GM12878 (cell line): Measurements from ENCODE around the gene DGKI. TPM values are rescaled to one million over a fixed set of nuclear protein-coding genes. Genes with fewer than 3 reads are reported as not detected.
A peak's percentile ranks its signal among the peaks of the same experiment; 100 is the strongest.

ENCODE experiments used
- ATAC-seq: fragments of 200-7000 bp; cut with Tn5 transposase; 3 replicates; pipeline ENCODE4 v1.9.1; 2020; ENCODE audit warnings: mild to moderate bottlenecking, moderate library complexity
- BruUV-seq: library from RNA; stranded (reverse); fragments of 400-500 nt; replicated peaks from 2 replicates; lab custom pipeline; 2021; lab: Mats Ljungman, UMichigan
- CTCF ChIA-PET: fragments of 300-600 bp; sonication (Branson Sonifier 250); formaldehyde crosslinking; extraction: SDS; loops from one replicate; lab custom pipeline; 2021; ENCODE audit warnings: inconsistent platforms; lab: Yijun Ruan, JAX
- POLR2A ChIA-PET: fragments of 350-600 bp; formaldehyde crosslinking; extraction: SDS; loops from one replicate; lab custom pipeline; 2021; ENCODE audit warnings: inconsistent platforms; lab: Charles Lee
- RAD21 ChIA-PET: fragments of 300-600 bp; sonication (Branson Sonifier 250); formaldehyde crosslinking; loops from one replicate; lab custom pipeline; 2023; ENCODE audit warnings: antibody characterized with exemption; ENCODE audit not compliant: unreplicated experiment; lab: Charles Lee
- SMC1A ChIA-PET: fragments of 300-600 bp; sonication (Branson Sonifier 250); formaldehyde crosslinking; loops from one replicate; lab custom pipeline; 2023; ENCODE audit not compliant: unreplicated experiment, uncharacterized antibody; lab: Charles Lee
- DNase-seq: peaks from one replicate; pipeline ENCODE4 v3.0.0-alpha.2; 2011; ENCODE audit warnings: low read depth, low spot score
- FAIRE-seq: peaks from 3 replicates; lab custom pipeline; 2011; peaks lifted over from hg19 to GRCh38; lab: Jason Lieb, UNC
- H2AFZ ChIP-seq: 2 replicates; pipeline ENCODE4 v1.6.0; 2011; ENCODE audit warnings: low read depth, low read length, control low read depth; ENCODE audit not compliant: control insufficient read depth
- H3K27ac ChIP-seq: 2 replicates; pipeline ENCODE4 v1.5.1; 2011; ENCODE audit warnings: control low read depth; ENCODE audit not compliant: control insufficient read depth, insufficient read depth
- H3K27me3 ChIP-seq, 2 experiments: replicated peaks in 1 of 2; 2 replicates each; pipeline versions ENCODE4 v1.6.0 to v1.6.1; 2011; ENCODE audit warnings: low read length in 1 of 2; ENCODE audit not compliant: control insufficient read depth in 2 of 2, insufficient read depth in 2 of 2
- H3K36me3 ChIP-seq, 2 experiments: 2 replicates each; pipeline ENCODE4 v1.5.1; 2011; ENCODE audit warnings: low read length in 1 of 2; ENCODE audit not compliant: control insufficient read depth in 2 of 2, insufficient read depth in 2 of 2
- H3K4me1 ChIP-seq: 2 replicates; pipeline ENCODE4 v1.6.1; 2011; ENCODE audit warnings: mild to moderate bottlenecking, low read length, moderate library complexity, mixed read lengths; ENCODE audit not compliant: control insufficient read depth, insufficient read depth
- H3K4me2 ChIP-seq: 2 replicates; pipeline ENCODE4 v1.6.0; 2011; ENCODE audit warnings: control low read depth; ENCODE audit not compliant: control insufficient read depth, insufficient read depth
- H3K4me3 ChIP-seq: fragments of 200-600 bp; sonication (generic); 2 replicates; pipeline ENCODE4 v1.5.1; 2016
- H3K79me2 ChIP-seq: 2 replicates; pipeline ENCODE4 v1.6.0; 2011; ENCODE audit warnings: low read length; ENCODE audit not compliant: control insufficient read depth, insufficient read depth
- H3K9ac ChIP-seq: 2 replicates; pipeline ENCODE4 v1.8.0; 2011; ENCODE audit warnings: low read length, control low read depth, mixed read lengths; ENCODE audit not compliant: control insufficient read depth, insufficient read depth
- H3K9me3 ChIP-seq: replicated peaks from 3 replicates; pipeline ENCODE4 v1.5.1; 2011; ENCODE audit warnings: mild to moderate bottlenecking, low read length; ENCODE audit not compliant: control insufficient read depth, insufficient read depth
- H4K20me1 ChIP-seq: 2 replicates; pipeline ENCODE4 v1.6.0; 2011; ENCODE audit not compliant: control insufficient read depth, insufficient read depth
- ASH2L ChIP-seq: fragments of 300-600, 200-600 bp; sonication (generic); IDR thresholded peaks from 2 replicates; pipeline ENCODE4 v1.6.1; 2017; ENCODE audit warnings: low read depth, mild to moderate bottlenecking, borderline replicate concordance
- CBX3 ChIP-seq: fragments of 200-600 bp; sonication (generic); IDR thresholded peaks from 2 replicates; pipeline ENCODE4 v1.6.1; 2016; ENCODE audit warnings: low read depth, borderline replicate concordance
- CREB1 ChIP-seq: IDR thresholded peaks from 2 replicates; pipeline ENCODE4 v1.6.1; 2012; ENCODE audit warnings: low read depth, mild to moderate bottlenecking, inconsistent platforms
- DPF2 ChIP-seq: fragments of 450-650 bp; IDR thresholded peaks from 2 replicates; pipeline ENCODE4 v1.6.1; 2017; ENCODE audit warnings: mild to moderate bottlenecking
- IRF4 ChIP-seq: IDR thresholded peaks from 2 replicates; pipeline ENCODE4 v1.6.1; 2011; ENCODE audit warnings: low read depth, low read length
- KLF5 ChIP-seq: fragments of 450-650 bp; IDR thresholded peaks from 2 replicates; pipeline ENCODE4 v1.6.1; 2014; ENCODE audit warnings: mild to moderate bottlenecking; ENCODE audit not compliant: partially characterized antibody
- MEF2B ChIP-seq: fragments of 450-650 bp; IDR thresholded peaks from 2 replicates; pipeline ENCODE4 v1.6.1; 2018; ENCODE audit warnings: mild to moderate bottlenecking, moderate library complexity; ENCODE audit not compliant: partially characterized antibody, poor library complexity, severe bottlenecking
- NFYB ChIP-seq: IDR thresholded peaks from 2 replicates; pipeline ENCODE4 v1.6.1; 2011; ENCODE audit warnings: low read depth, mild to moderate bottlenecking, low read length, improper control_type of control experiment, moderate library complexity; ENCODE audit not compliant: insufficient read depth
- RAD51 ChIP-seq: fragments of 450-650 bp; IDR thresholded peaks from 2 replicates; pipeline ENCODE4 v1.6.1; 2016; ENCODE audit warnings: moderate library complexity, mild to moderate bottlenecking, inconsistent platforms
- RFX5 ChIP-seq: IDR thresholded peaks from 2 replicates; pipeline ENCODE4 v1.6.1; 2011; ENCODE audit warnings: low read depth, low read length, improper control_type of control experiment
- SP1 ChIP-seq: IDR thresholded peaks from one replicate; pipeline ENCODE4 v1.6.1; 2011; ENCODE audit warnings: low read depth, low read length
- SREBF1 ChIP-seq: IDR thresholded peaks from 2 replicates; pipeline ENCODE4 v1.6.1; 2012; ENCODE audit warnings: mild to moderate bottlenecking, low read length
- TARDBP ChIP-seq: IDR thresholded peaks from 2 replicates; pipeline ENCODE4 v1.6.1; 2016; ENCODE audit warnings: borderline replicate concordance
- TCF12 ChIP-seq: IDR thresholded peaks from 2 replicates; pipeline ENCODE4 v1.6.1; 2011; ENCODE audit warnings: low read depth, mild to moderate bottlenecking, low read length
- TCF7 ChIP-seq: IDR thresholded peaks from 2 replicates; pipeline ENCODE4 v1.6.1; 2014; ENCODE audit warnings: antibody characterized with exemption, borderline replicate concordance
- ZNF217 ChIP-seq: fragments of 450-650 bp; IDR thresholded peaks from 2 replicates; pipeline ENCODE4 v1.6.1; 2017; ENCODE audit warnings: antibody characterized with exemption, mild to moderate bottlenecking
- WGBS: methylation state at CpG from one replicate; pipeline ENCODE4 v1.1.6; 2016; ENCODE audit warnings: low lambda C conversion rate; ENCODE audit not compliant: insufficient replicate concordance, insufficient coverage; ENCODE audit errors: missing lambda C conversion rate; 5-methylcytosine and 5-hydroxymethylcytosine counted together
- in situ Hi-C: fragments of 300-500 bp; cut with MboI; formaldehyde crosslinking; loops from 9 replicates; pipeline ENCODE4 v1.14.3; 2018; ENCODE audit warnings: mixed read lengths
- intact Hi-C: fragments of 100-400 bp; cut with micrococcal nuclease; formaldehyde crosslinking; loops from one replicate; pipeline ENCODE4 v1.14.2; 2022; ENCODE audit not compliant: unreplicated experiment
- polyA plus RNA-seq, 11 experiments: library from polyadenylated mRNA; depleted of rRNA in 4 of 11; unstranded in 6 of 11; stranded (reverse) in 5 of 11; fragments of >200 nt; fragmentation: Nextera tagmentation in 4 of 11; fragmentation: Illumina TruSeq in 1 of 11; extraction: Ambion mirVana in 4 of 11; extraction: Trizol in 1 of 11; gene quantifications; 1 replicate in 1 of 11; 2 replicates in 10 of 11; pipeline versions ENCODE4 v1.2.1 to v1.2.3, GENCODE V29; 2011 to 2016; ENCODE audit warnings: inconsistent platforms in 2 of 11, missing spikeins in 2 of 11, low read depth in 1 of 11
- total RNA-seq, 4 experiments: library from RNA; depleted of rRNA in 3 of 4; stranded (reverse); fragments of >200 nt in 3 of 4; fragmentation: Illumina TruSeq in 1 of 4; extraction: Trizol in 1 of 4; gene quantifications; 2 replicates each; pipeline versions ENCODE4 v1.2.1 to v1.2.3, GENCODE V29; 2013 to 2021
- TF ChIP-seq, protein P1 (sequence below): fragments of 450-650 bp; IDR thresholded peaks from 2 replicates; pipeline ENCODE4 v1.6.1; 2018; ENCODE audit warnings: borderline replicate concordance, mild to moderate bottlenecking; ENCODE audit not compliant: partially characterized antibody

Gene DGKI
- total and polyA plus RNA-seq, 10 of the 15 experiments (the other 5 are each of a cell fraction or from before 2014, with no cell fraction given), result 10.4 to 37.1 (median 22.1) TPM

DNA sequence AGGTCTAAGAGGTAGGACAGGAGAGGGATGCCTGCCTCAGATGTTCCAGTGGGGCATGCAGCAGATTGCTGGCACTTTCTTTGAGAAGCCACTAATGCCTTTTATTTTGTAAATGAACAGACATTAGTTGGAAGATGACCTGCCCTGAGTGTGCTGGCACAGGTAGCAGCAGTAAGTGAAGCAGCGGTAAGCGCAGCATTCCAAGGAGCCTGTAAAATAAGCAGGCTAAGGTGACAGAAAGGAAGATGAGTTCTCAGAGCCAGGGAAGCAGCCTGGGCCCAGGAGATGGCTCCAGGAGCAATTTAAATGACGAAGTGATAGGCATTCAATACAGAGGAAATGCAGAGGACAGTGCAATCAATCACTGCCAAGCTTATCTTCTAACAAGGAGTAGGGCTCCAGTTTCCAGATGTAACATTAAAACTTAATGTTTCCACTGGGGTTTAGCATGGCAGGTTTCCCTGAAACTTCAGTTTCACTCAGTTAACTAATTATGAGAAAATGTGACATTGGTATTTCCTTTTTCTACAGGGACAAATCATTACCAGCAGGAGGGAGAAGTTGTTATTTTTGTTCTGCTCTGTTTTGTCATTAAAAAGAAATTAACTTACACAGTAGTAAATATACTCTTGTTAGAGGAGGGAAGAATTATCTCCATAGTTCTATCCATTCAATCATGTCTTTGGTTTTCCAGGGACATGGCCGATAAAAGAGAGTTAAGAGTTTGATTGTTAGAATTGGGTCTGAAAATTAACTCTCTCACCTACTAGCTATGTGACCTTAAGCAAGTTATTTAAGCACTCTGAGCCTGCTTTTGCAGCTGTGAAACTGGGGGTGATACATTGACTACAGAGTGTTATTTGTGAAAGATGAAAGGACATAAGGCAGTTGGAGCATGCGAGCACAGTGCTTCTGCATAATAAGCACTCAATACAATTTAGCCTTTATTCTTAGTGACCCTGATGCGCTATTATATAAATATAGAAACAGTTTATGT is 406.6 kb downstream of the DGKI start:
- BruUV-seq, result no TSS peak
- Histone ChIP-seq H3K4me1 (no peaks in the 10 kb centered on the region), H2AFZ (no peak overlapping the region), H3K4me2 (no peak overlapping the region), H3K27ac (no peak overlapping the region)
- intact Hi-C loops, result no loop called here
- peak; percentile 48 for ATAC-seq
- WGBS, result 49% methylated on average over 6 of the region's 6 CpGs
- TF ChIP-seq RAD51, result no peak
- TF ChIP-seq TCF7, result no peak
- TF ChIP-seq CBX3, result no peak
- TF ChIP-seq TCF12, result no peak
- TF ChIP-seq KLF5, result no peak
- TF ChIP-seq, all 136 proteins: peak for 0
- SMC1A ChIA-PET, result no interaction called here
- H3K4me3 ChIP-seq, result no peak overlapping the region
- H3K27me3 ChIP-seq, result no peaks in the 10 kb centered on the region
- RAD21 ChIA-PET, result no interaction called here
- CTCF ChIA-PET, result interaction anchor here (1.2 kb wide), 1 partner anchor 15 kb away, joined by 4 read pairs; no protein-coding TSS in a partner anchor
- POLR2A ChIA-PET, result no interaction called here
- FAIRE-seq (no peak), DNase-seq (no peak)
- H3K9ac ChIP-seq, result no peak overlapping the region
- no peaks in the 10 kb centered on the region for H3K36me3 ChIP-seq
- H4K20me1 ChIP-seq, result no peaks in the 10 kb centered on the region
- in situ Hi-C loops, result no loop called here
- H3K9me3 ChIP-seq, result no peaks in the 10 kb centered on the region
- H3K79me2 ChIP-seq, result no peaks in the 10 kb centered on the region

DNA sequence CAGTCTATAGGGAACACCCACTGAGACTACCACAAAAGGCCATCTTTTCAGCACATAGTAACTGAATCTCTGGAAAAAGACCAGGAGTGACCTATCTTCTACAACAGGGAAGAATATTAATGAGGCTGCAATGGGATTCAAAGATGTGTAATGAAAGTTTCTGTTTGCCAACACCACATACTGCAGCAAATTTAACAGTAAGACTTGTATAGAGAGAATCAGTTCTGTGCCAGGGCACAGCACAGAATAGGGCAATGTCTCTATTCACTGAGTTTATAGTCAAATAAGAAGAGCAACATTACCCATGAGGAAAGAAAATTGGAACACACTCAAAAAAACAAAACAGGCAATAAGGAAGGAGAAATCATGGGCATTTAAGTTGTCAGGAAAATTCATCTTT is 411.8 kb downstream of the DGKI start:
- ChIA-PET POLR2A (no interaction called here), SMC1A (no interaction called here), RAD21 (no interaction called here), CTCF (interaction anchor here (0.6 kb wide), 1 partner anchor 11 kb away, joined by 3 read pairs; no protein-coding TSS in a partner anchor)
- DNase-seq (no peak), FAIRE-seq (no peak), ATAC-seq (no peak)
- Histone ChIP-seq H3K9ac (no peak overlapping the region), H3K27me3 (no peaks in the 10 kb centered on the region), H3K4me2 (no peak overlapping the region), H3K79me2 (no peaks in the 10 kb centered on the region), H3K36me3 (no peaks in the 10 kb centered on the region), H2AFZ (no peak overlapping the region), H3K9me3 (no peaks in the 10 kb centered on the region), H3K4me3 (no peak overlapping the region), H3K4me1 (no peaks in the 10 kb centered on the region), H3K27ac (no peak overlapping the region), H4K20me1 (no peaks in the 10 kb centered on the region)
- BruUV-seq, result no TSS peak
- in situ Hi-C loops, result no loop called here
- intact Hi-C loops, result no loop called here
- no peak for TF ChIP-seq SREBF1
- no peak for TF ChIP-seq IRF4
- TF ChIP-seq, protein P1, sequence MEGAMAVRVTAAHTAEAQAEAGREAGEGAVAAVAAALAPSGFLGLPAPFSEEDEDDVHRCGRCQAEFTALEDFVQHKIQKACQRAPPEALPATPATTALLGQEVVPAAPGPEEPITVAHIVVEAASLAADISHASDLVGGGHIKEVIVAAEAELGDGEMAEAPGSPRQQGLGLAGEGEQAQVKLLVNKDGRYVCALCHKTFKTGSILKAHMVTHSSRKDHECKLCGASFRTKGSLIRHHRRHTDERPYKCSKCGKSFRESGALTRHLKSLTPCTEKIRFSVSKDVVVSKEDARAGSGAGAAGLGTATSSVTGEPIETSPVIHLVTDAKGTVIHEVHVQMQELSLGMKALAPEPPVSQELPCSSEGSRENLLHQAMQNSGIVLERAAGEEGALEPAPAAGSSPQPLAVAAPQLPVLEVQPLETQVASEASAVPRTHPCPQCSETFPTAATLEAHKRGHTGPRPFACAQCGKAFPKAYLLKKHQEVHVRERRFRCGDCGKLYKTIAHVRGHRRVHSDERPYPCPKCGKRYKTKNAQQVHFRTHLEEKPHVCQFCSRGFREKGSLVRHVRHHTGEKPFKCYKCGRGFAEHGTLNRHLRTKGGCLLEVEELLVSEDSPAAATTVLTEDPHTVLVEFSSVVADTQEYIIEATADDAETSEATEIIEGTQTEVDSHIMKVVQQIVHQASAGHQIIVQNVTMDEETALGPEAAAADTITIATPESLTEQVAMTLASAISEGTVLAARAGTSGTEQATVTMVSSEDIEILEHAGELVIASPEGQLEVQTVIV, result no peak
- TF ChIP-seq TARDBP, result no peak
- no peak for TF ChIP-seq ASH2L
- no peak for TF ChIP-seq RFX5
- no peak for TF ChIP-seq MEF2B
- TF ChIP-seq SP1, result no peak
- no peak for TF ChIP-seq DPF2
- TF ChIP-seq NFYB, result no peak
- no peak for TF ChIP-seq CREB1
- no peak for TF ChIP-seq ZNF217
